ENCODE measurements around the gene NIPAL3.
"Not testable (repeated sequence)": the region's sequence is repeated elsewhere in the genome, so short reads cannot be mapped to it uniquely, and the experiment has no call there.

Gene NIPAL3

GRCh38 chr1:24463776-24464735, 48.5 kb downstream of the NIPAL3 start:
- no peak for DNase-seq

GRCh38 chr1:24465099-24465498, 49.5 kb downstream of the NIPAL3 start:
- no peak for DNase-seq

GRCh38 chr1:24465638-24466037, 50.0 kb downstream of the NIPAL3 start:
- no peak for DNase-seq

GRCh38 chr1:24468685-24469316, 53.2 kb downstream of the NIPAL3 start:
- DNase-seq, result no peak

GRCh38 chr1:24470592-24470991, 55.0 kb downstream of the NIPAL3 start:
- DNase-seq, result no peak

- DNase-seq, result no peak
These were observed 57.1 kb downstream of the NIPAL3 start for GRCh38 chr1:24472527-24473251.

GRCh38 chr1:24474193-24474592, 58.6 kb downstream of the NIPAL3 start:
- no peak for DNase-seq

- no peak for DNase-seq
These were observed 60.1 kb downstream of the NIPAL3 start for GRCh38 chr1:24475700-24476099.

- DNase-seq, result no peak
These were observed 61.0 kb downstream of the NIPAL3 start for GRCh38 chr1:24476571-24476970.

GRCh38 chr1:24477309-24477708, 61.7 kb downstream of the NIPAL3 start:
- no peak for DNase-seq

GRCh38 chr1:24481101-24481500, 65.5 kb downstream of the NIPAL3 start:
- peak; percentile 7 to 72 for DNase-seq

GRCh38 chr1:24481843-24482610, 66.4 kb downstream of the NIPAL3 start:
- DNase-seq, result no peak

GRCh38 chr1:24483441-24483840, 67.8 kb downstream of the NIPAL3 start:
- DNase-seq, result no peak

GRCh38 chr1:24484199-24484598, 68.6 kb downstream of the NIPAL3 start:
- no peak for DNase-seq

GRCh38 chr1:24486331-24487065, 70.9 kb downstream of the NIPAL3 start:
- no peak for DNase-seq

- no peak for DNase-seq
These were observed 71.9 kb downstream of the NIPAL3 start for GRCh38 chr1:24487455-24487854.

GRCh38 chr1:24488159-24488558, 72.6 kb downstream of the NIPAL3 start:
- not testable (repeated sequence) for DNase-seq

GRCh38 chr1:24489674-24490073, 74.1 kb downstream of the NIPAL3 start:
- DNase-seq, result no peak

GRCh38 chr1:24490101-24490781, 74.6 kb downstream of the NIPAL3 start:
- DNase-seq, result no peak

- DNase-seq, result no peak
These were observed 76.2 kb downstream of the NIPAL3 start for GRCh38 chr1:24491577-24492360.

All from bone marrow (tissue), 2 donors.